CD4-positive, alpha-beta T cell (primary cell): Measurements from ENCODE around the gene CETN3. TPM values are rescaled to one million over a fixed set of nuclear protein-coding genes. Genes with fewer than 3 reads are reported as not detected.

Experiments used
- ATAC-seq: fragments of 200-7000 bp; cut with Tn5 transposase; one replicate; pipeline ENCODE4 v1.10.0; 2022; ENCODE audit warnings: mild to moderate bottlenecking; ENCODE audit not compliant: poor library complexity
- CTCF ChIA-PET: fragments of 350-600 bp; sonication (Branson Sonifier 250); formaldehyde crosslinking; loops from one replicate; lab custom pipeline; 2021; ENCODE audit warnings: antibody characterized with exemption, inconsistent platforms; lab: Charles Lee
- POLR2A ChIA-PET: fragments of 350-600 bp; sonication (Branson Sonifier 250); formaldehyde crosslinking; loops from one replicate; lab custom pipeline; 2021; ENCODE audit warnings: antibody characterized with exemption, inconsistent platforms; lab: Charles Lee
- DNase-seq, 14 experiments: peaks; one replicate each; pipeline ENCODE4 v3.0.0-alpha.2; 2013 to 2020; ENCODE audit warnings: mixed read lengths in 2 of 14
- H3K27ac ChIP-seq, 2 donors: one replicate each; pipeline versions ENCODE4 v1.5.1 to v1.7.0; 2013; ENCODE audit warnings: low read length in 2 of 2, low read depth in 1 of 2, mild to moderate bottlenecking in 1 of 2
- H3K27me3 ChIP-seq, 2 experiments: 1 replicate in 1 of 2; 2 replicates in 1 of 2; pipeline versions ENCODE4 v1.6.1 to v1.7.0; 2013; ENCODE audit warnings: low read length in 2 of 2, control low read depth in 1 of 2, mild to moderate bottlenecking in 1 of 2, moderate library complexity in 1 of 2; ENCODE audit not compliant: insufficient read depth in 2 of 2, control insufficient read depth in 1 of 2
- H3K36me3 ChIP-seq: one replicate; pipeline ENCODE4 v1.6.1; 2013; ENCODE audit warnings: low read length, control low read depth; ENCODE audit not compliant: insufficient read depth
- H3K4me1 ChIP-seq: one replicate; pipeline ENCODE4 v1.6.1; 2013; ENCODE audit warnings: low read length, control low read depth; ENCODE audit not compliant: insufficient read depth
- H3K4me3 ChIP-seq: one replicate; pipeline ENCODE4 v1.5.1; 2013; ENCODE audit warnings: mild to moderate bottlenecking, low read length, moderate library complexity
- H3K9me3 ChIP-seq, 2 experiments: 1 replicate in 1 of 2; 2 replicates in 1 of 2; pipeline versions ENCODE4 v1.6.1 to v1.7.0; 2013; ENCODE audit warnings: low read length in 2 of 2, mild to moderate bottlenecking in 2 of 2, control low read depth in 1 of 2, moderate library complexity in 1 of 2; ENCODE audit not compliant: control insufficient read depth in 1 of 2, insufficient read depth in 1 of 2
- H3K27ac Mint-ChIP-seq: one replicate; pipeline ENCODE4 v1.8.0; 2020; ENCODE audit warnings: mixed read lengths
- H3K27me3 Mint-ChIP-seq: one replicate; pipeline ENCODE4 v1.8.0; 2021; ENCODE audit warnings: mixed read lengths
- H3K36me3 Mint-ChIP-seq: one replicate; pipeline ENCODE4 v1.8.0; 2021; ENCODE audit warnings: low read depth, mixed read lengths
- H3K4me1 Mint-ChIP-seq: one replicate; pipeline ENCODE4 v1.8.0; 2021; ENCODE audit warnings: low read depth, mixed read lengths
- H3K4me3 Mint-ChIP-seq: one replicate; pipeline ENCODE4 v1.8.0; 2020; ENCODE audit warnings: mild to moderate bottlenecking, mixed read lengths
- H3K9me3 Mint-ChIP-seq: one replicate; pipeline ENCODE4 v1.8.0; 2020; ENCODE audit warnings: mixed read lengths
- intact Hi-C, 2 experiments: fragments of 100-400 bp; cut with DNase I in 1 of 2; cut with micrococcal nuclease in 1 of 2; formaldehyde crosslinking; loops; one replicate each; pipeline versions ENCODE4 v1.15.1 to v1.9.0; 2023 to 2025; cut with DNase I, micrococcal nuclease
- polyA plus RNA-seq, 2 donors: library from polyadenylated mRNA; unstranded; fragments of 120-200 nt; gene quantifications; one replicate each; pipeline ENCODE4 v1.2.1, GENCODE V29; 2013
- total RNA-seq, 174 experiments: library from RNA in 2 of 174; stranded (reverse) in 2 of 174; gene quantifications; one replicate each; pipeline ENCODE4 v1.2.3 and lab custom pipeline; 2021 to 2026
- TF ChIP-seq, protein P1 (sequence below): fragments of 200-600 bp; IDR thresholded peaks from one replicate; pipeline ENCODE4 v1.8.0; 2022; ENCODE audit warnings: antibody characterized with exemption, mild to moderate bottlenecking

Gene CETN3
- total RNA-seq: 1 to 10 TPM; 3.2 to 4.9 TPM
- 21.2 TPM for polyA plus RNA-seq (2013, experiment 1 of 2)
- polyA plus RNA-seq (2013, experiment 2 of 2): 19.9 TPM
- total RNA-seq (lab: John Stamatoyannopoulos, UW): 1.4 to 44.7 (median 17.4) reads per million in 172 experiments

DNA sequence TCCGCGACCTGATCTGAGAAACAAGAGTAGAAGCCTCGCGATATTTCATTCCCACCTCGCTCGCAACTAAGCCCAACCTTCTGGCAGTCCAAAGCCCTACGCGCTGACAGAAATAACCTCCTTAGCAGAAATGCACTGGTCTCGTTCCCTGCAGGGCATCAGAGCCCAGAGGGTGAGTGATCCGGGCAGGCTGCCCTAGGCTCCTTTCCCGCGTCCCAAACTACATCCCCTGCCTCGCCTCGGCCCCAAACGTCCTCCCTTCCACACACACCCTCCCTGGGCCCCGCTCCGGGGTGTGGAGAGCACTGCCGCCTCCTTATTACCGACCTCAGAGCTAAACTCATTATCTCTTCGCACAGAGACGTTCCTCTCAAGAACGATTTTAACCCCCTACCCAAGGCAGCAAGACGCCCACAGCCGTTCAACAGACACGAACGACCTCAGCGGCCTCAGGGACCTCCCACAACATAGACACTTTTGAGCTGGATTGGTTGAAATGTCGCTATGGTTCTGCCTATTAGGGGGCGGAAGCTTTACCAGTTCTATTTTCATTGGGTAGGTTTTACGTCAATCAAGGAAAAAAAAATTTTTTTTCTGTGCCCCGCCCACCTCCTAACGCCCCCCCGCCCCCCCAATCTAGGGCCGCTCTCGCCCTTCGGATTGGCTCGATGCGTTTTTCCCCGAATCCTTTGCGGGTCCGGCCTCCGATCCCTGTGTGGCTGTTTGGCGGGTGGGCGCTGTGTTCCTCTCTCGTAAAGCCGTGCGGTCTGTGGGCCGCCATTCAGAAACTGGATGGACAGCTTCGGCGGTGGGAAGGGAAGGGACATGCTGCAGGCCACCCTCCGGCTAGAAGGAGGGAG is at the start of gene CETN3:
Gene CETN3, minus strand, starts transcription at position 439 of the 860 bp plus-strand sequence. Its CDS starts 95 bp downstream, at position 344.
- ChIA-PET CTCF (interaction anchor here (0.8 to 1.9 kb wide), 5 partner anchors 30 to 1719 kb away, joined by 3 to 8 read pairs (median 4); partner anchors contain the start of genes LYSMD3, MBLAC2 and POLR3G), POLR2A (interaction anchor here (0.6 to 3.7 kb wide), 21 partner anchors 12 to 1907 kb away, joined by 3 to 90 read pairs (median 3); partner anchors contain the start of genes ARRDC3, LYSMD3, MBLAC2 and POLR3G)
- H3K27ac ChIP-seq: peak within 1 kb of the TSS; percentile 92 to 94
- Mint-ChIP-seq H3K4me3 (no peak within 1 kb of the TSS), H3K27ac (no peak within 1 kb of the TSS), H3K9me3 (no peaks in the 10 kb centered on the region), H3K27me3 (no peaks in the 10 kb centered on the region), H3K36me3 (peaks cover 25% of the 10 kb centered on the region), H3K4me1 (peaks cover 13% of the 10 kb centered on the region)
- H3K4me1 ChIP-seq: peaks cover 7% of the 10 kb centered on the region
- no peaks in the 10 kb centered on the region for H3K27me3 ChIP-seq
- peak; percentile 91 for ATAC-seq
- peaks cover 13% of the 10 kb centered on the region for H3K36me3 ChIP-seq
- DNase-seq: peak; percentile 80 to 95 (median 86)
- intact Hi-C loops: loop anchor here (1.0 to 10.0 kb wide), 5 partner anchors 64 to 975 kb away; partner anchors contain the start of genes LYSMD3 (in 2 of the 2), ARRDC3 (in 1 of the 2), MBLAC2 (in 1 of the 2) and POLR3G (in 1 of the 2)
- no peaks in the 10 kb centered on the region for H3K9me3 ChIP-seq
- H3K4me3 ChIP-seq: peak within 1 kb of the TSS; percentile 82
- TF ChIP-seq, protein P1, sequence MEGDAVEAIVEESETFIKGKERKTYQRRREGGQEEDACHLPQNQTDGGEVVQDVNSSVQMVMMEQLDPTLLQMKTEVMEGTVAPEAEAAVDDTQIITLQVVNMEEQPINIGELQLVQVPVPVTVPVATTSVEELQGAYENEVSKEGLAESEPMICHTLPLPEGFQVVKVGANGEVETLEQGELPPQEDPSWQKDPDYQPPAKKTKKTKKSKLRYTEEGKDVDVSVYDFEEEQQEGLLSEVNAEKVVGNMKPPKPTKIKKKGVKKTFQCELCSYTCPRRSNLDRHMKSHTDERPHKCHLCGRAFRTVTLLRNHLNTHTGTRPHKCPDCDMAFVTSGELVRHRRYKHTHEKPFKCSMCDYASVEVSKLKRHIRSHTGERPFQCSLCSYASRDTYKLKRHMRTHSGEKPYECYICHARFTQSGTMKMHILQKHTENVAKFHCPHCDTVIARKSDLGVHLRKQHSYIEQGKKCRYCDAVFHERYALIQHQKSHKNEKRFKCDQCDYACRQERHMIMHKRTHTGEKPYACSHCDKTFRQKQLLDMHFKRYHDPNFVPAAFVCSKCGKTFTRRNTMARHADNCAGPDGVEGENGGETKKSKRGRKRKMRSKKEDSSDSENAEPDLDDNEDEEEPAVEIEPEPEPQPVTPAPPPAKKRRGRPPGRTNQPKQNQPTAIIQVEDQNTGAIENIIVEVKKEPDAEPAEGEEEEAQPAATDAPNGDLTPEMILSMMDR: no peak

DNA sequence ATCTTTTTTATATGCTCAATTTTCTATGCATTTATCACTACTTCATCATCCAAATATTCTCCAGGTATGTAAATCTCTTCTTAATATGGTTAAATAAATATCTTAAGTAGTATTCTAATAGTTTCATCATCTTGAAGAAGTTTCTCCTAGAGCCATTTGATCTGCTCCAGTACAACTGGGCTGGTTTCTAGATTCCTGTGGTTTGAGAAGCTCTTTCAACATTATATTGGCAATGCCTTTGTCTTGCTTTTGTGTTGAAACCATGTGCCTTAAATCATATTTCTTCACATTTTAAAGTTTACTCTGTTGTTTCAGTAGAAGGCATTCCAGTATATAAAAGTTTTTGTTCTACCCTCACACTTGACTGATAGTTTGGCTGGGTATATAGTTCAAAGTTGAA is 37.4 kb upstream of the CETN3 start:
- no peak overlapping the region for H3K4me3 Mint-ChIP-seq
- TF ChIP-seq, protein P1: no peak
- H3K36me3 Mint-ChIP-seq: no peaks in the 10 kb centered on the region
- Histone ChIP-seq H3K27me3 (no peaks in the 10 kb centered on the region), H3K4me1 (no peaks in the 10 kb centered on the region), H3K9me3 (no peaks in the 10 kb centered on the region), H3K36me3 (no peaks in the 10 kb centered on the region), H3K4me3 (no peak overlapping the region), H3K27ac (no peak overlapping the region)
- CTCF ChIA-PET: interaction anchor here (0.7 kb wide), 1 partner anchor 58 kb away, joined by 3 read pairs; no protein-coding TSS in a partner anchor
- H3K27me3 Mint-ChIP-seq: no peaks in the 10 kb centered on the region
- no peaks in the 10 kb centered on the region for H3K4me1 Mint-ChIP-seq
- intact Hi-C loops: no loop called here
- ATAC-seq (no peak), DNase-seq (no peak)
- H3K9me3 Mint-ChIP-seq: no peaks in the 10 kb centered on the region
- POLR2A ChIA-PET: interaction anchor here (0.8 kb wide), 1 partner anchor 44 kb away, joined by 3 read pairs; no protein-coding TSS in a partner anchor
- no peak overlapping the region for H3K27ac Mint-ChIP-seq

DNA sequence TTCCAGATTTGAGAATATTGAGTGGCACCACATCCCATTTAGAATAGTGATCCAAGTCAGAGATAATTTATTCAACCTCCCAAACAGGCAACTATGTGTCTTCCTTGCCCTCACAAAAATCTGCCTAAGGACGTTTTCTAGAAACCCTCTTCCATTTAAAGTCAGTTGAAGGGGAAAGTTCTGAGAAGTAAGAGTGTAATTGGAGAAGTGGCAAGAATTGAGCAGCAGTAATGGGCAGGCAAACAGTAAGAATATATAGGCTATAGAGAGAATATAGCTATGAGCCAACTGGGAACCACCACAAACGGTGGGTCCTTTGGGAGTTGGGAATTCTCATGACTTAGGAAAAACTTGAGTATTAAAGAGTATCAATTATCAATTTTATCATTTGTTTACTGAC is 31.1 kb upstream of the CETN3 start:
- H3K27ac Mint-ChIP-seq: no peak overlapping the region
- no peak overlapping the region for H3K27ac ChIP-seq
- TF ChIP-seq, protein P1: no peak
- ChIA-PET CTCF (interaction anchor here (3.6 kb wide), 1 partner anchor 343 kb away, joined by 17 read pairs; no protein-coding TSS in a partner anchor), POLR2A (no interaction called here)
- intact Hi-C loops: loop anchor here in 1 of 2 experiments (1.0 to 5.0 kb wide), 4 partner anchors 34 to 342 kb away; partner anchors contain the start of genes MBLAC2 and POLR3G
- H3K27me3 ChIP-seq: no peaks in the 10 kb centered on the region
- H3K4me1 Mint-ChIP-seq: no peaks in the 10 kb centered on the region
- H3K4me3 Mint-ChIP-seq: no peak overlapping the region
- no peaks in the 10 kb centered on the region for H3K9me3 Mint-ChIP-seq
- no peak for DNase-seq
- H3K9me3 ChIP-seq: no peaks in the 10 kb centered on the region
- H3K4me1 ChIP-seq: peaks cover 3% of the 10 kb centered on the region
- ATAC-seq: no peak
- no peak overlapping the region for H3K4me3 ChIP-seq
- H3K36me3 ChIP-seq: no peaks in the 10 kb centered on the region
- no peaks in the 10 kb centered on the region for H3K36me3 Mint-ChIP-seq
- peaks cover 4% of the 10 kb centered on the region for H3K27me3 Mint-ChIP-seq
